GM12865 (cell line): ENCODE data around the gene GPR142.

Source experiments
- DNase-seq: peaks from one replicate; pipeline ENCODE4 v3.0.0; 2010; ENCODE audit warnings: low read depth
- H3K4me3 ChIP-seq: 2 replicates; pipeline ENCODE4 v1.5.1; 2011; ENCODE audit warnings: mild to moderate bottlenecking, low read depth, low read length, control low read depth
- CTCF ChIP-seq: IDR thresholded peaks from 2 replicates; pipeline ENCODE4 v1.5.1; 2011; ENCODE audit warnings: low read length, control low read depth, low read depth, inconsistent platforms; ENCODE audit not compliant: insufficient read depth; ENCODE audit errors: missing control alignments

The GPR142 gene

DNA sequence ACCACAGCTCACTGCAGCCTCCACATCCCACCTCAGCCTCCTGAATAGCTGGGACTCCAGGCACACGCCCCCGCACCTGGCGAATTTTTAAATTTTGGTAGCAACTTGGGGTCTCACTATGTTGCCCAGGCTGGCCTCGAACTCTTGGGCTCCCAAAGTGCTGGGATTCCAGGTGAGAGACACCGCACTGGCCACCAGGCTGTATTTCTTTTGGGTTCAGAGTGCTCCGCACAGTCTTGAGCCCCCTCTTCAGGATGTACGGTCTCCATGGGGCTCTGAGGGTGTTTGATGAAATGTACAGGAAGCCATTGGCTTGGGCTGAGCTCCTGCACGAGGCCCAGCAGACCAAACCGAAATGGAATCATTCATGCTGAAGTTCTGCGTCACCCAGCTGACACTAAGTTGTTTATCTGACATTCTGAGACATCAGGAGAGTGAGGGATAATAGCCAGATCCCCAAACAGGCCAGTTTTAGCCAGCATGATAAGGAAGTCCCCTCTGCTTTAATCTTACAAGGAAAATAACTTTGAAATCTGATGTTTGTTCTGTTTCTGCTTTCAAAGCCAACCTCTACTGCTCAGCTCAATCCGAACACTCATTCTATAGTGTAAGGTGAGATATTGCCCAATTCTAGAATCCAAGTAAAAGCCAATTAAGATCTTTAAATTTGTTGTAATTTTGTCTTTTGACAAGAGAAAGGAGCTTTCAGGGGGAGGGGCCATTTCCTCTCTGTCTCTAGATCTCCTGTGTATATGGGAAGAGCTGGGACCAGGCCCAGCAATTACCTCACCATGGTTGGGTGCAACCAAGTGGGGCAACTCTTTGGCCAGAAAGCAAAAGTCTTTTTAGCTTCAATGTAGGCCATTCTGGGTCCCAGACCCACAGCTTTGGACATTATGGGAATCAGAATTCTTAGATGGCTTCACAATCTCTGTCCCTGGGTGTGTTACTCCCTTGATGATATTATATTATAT, 23.7 kb downstream of the GPR142 start:
- H3K4me3 ChIP-seq, result no peak overlapping the region
- no peak for TF ChIP-seq CTCF
- DNase-seq, result no peak

DNA sequence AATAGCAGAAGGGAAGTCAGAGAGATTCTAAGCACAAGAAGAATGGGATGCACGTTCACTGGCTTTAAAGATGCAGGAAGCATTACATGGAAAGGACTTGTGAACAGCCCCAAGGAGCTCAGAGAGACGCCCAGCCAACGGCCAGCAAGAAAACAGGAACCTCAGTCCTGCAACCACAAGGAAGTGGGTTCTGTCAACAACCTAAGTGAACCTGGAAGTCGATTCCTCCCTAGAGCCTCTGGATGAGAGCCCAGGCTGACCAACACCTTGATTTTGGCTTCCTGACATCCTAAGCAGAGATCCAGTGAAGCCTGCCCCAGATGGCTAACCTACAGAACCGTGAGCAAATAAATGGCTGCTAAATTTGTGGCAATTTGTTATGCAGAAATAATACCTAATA, 24.5 kb downstream of the GPR142 start:
- DNase-seq, result no peak
- no peak for TF ChIP-seq CTCF
- H3K4me3 ChIP-seq, result no peak overlapping the region

- no peak for TF ChIP-seq CTCF
- DNase-seq, result peak; percentile 11
- H3K4me3 ChIP-seq, result no peak overlapping the region
Observed at GRCh38 chr17:74392848-74393247, 25.5 kb downstream of the GPR142 start.

GRCh38 chr17:74393346-74393942, 26.1 kb downstream of the GPR142 start:
- DNase-seq, result no peak
- H3K4me3 ChIP-seq, result no peak overlapping the region
- no peak for TF ChIP-seq CTCF

DNA sequence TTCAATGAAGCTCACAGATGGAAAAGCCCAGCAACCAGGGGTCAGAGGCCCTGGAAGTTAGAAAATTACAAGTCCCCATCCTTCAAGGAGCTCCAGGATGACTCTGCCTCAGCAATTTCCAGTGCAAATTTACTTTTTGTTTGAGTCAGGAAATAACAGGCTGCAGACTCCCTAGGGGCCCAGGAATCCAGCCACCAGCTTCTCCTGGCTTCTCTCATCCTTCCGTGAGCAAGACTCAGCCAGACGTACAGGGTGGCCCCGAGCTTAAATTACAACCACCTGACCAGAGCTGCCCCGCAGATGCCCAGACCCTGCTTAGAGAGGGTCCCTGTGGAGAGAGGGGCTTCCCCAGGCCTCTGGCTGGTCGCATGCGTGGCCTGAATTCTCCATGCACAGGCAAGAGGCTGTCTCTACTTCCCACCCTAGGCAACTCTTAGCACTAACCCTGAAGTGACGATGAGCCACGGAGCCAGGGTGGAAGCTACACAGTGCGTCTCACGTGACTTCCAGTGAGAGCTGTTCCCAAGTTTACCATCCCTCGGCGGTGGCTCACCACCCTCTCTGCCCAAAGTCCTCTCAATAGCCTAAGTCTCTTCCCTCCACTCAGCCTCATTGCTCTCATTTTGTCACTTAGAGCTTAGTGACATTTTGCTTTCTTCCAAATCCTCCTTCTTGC, 27.1 kb downstream of the GPR142 start:
- DNase-seq, result no peak
- TF ChIP-seq CTCF, result no peak
- H3K4me3 ChIP-seq, result no peak overlapping the region

DNA sequence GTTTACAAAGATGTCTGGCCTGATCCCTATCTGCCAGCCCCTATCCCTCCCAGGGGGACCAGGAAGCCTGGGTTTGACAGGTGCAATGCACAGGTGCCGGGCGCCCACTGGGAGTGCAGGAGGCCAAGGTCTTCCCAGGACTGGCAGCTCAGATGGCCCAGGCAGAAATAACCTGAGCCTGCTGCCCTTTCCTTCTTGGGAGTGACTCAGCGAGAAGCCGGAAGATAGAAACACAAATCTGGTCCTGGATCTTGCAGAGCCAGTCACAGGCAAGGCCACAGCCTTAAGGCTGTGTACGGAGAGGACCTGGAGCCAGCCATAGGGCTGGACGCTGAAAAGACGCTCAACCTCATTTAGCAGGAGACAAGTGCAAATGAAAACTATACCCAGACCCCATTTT, 27.7 kb downstream of the GPR142 start:
- H3K4me3 ChIP-seq, result no peak overlapping the region
- TF ChIP-seq CTCF, result no peak
- DNase-seq, result no peak
